HG03064 (cell line): ENCODE results near the gene AP3B1.

Experiments
- ATAC-seq: cut with Tn5 transposase; IDR thresholded peaks from one replicate; pipeline ENCODE4 v1.9.1; 2021; ENCODE audit warnings: low read depth; ENCODE audit not compliant: unreplicated experiment

AP3B1 gene

GRCh38 chr5:78009937-78010527 lies 284.5 kb downstream of the AP3B1 start:
- no peak for ATAC-seq

- ATAC-seq: no peak
Measured at GRCh38 chr5:78008356-78008967, 286.0 kb downstream of the AP3B1 start.

GRCh38 chr5:78007233-78007632 lies 287.3 kb downstream of the AP3B1 start:
- ATAC-seq: no peak

GRCh38 chr5:78006449-78006848 lies 288.0 kb downstream of the AP3B1 start:
- ATAC-seq: no peak

GRCh38 chr5:78005021-78005785 lies 289.3 kb downstream of the AP3B1 start:
- ATAC-seq: no peak

- ATAC-seq: no peak
Measured at GRCh38 chr5:78004559-78004958, 289.9 kb downstream of the AP3B1 start.

GRCh38 chr5:78003919-78004318 lies 290.6 kb downstream of the AP3B1 start:
- ATAC-seq: no peak

- ATAC-seq: no peak
Measured at GRCh38 chr5:78003450-78003849, 291.0 kb downstream of the AP3B1 start.

GRCh38 chr5:78002690-78003089 lies 291.8 kb downstream of the AP3B1 start:
- ATAC-seq: no peak

- ATAC-seq: no peak
Measured at GRCh38 chr5:78001197-78001596, 293.3 kb downstream of the AP3B1 start.

- ATAC-seq: no peak
Measured at GRCh38 chr5:78000191-78000590, 294.3 kb downstream of the AP3B1 start.

- no peak for ATAC-seq
Measured at GRCh38 chr5:77999399-77999798, 295.1 kb downstream of the AP3B1 start.

GRCh38 chr5:77996943-77997342 lies 297.6 kb downstream of the AP3B1 start:
- ATAC-seq: no peak

- no peak for ATAC-seq
Measured at GRCh38 chr5:77995793-77996409, 298.6 kb downstream of the AP3B1 start.

- ATAC-seq: no peak
Measured at GRCh38 chr5:77994943-77995342, 299.6 kb downstream of the AP3B1 start.

- no peak for ATAC-seq
Measured at GRCh38 chr5:77993855-77994318, 300.6 kb downstream of the AP3B1 start.

- no peak for ATAC-seq
Measured at GRCh38 chr5:77993141-77993854, 301.2 kb downstream of the AP3B1 start.

- ATAC-seq: no peak
Measured at GRCh38 chr5:77991084-77991483, 303.4 kb downstream of the AP3B1 start.

- no peak for ATAC-seq
Measured at GRCh38 chr5:77990020-77990419, 304.5 kb downstream of the AP3B1 start.

GRCh38 chr5:77987988-77988387 lies 306.5 kb downstream of the AP3B1 start:
- ATAC-seq: no peak

- no peak for ATAC-seq
Measured at GRCh38 chr5:77987331-77987730, 307.2 kb downstream of the AP3B1 start.
